Body of pancreas (tissue), 4 donors: Measurements from ENCODE around the gene RNF181.

Experiments used
- POLR2A ChIP-seq, 3 donors: fragments of 450-650 bp; IDR thresholded peaks; one replicate each; pipeline ENCODE4 v1.6.1; 2016; ENCODE audit warnings: antibody characterized with exemption in 3 of 3, mild to moderate bottlenecking in 2 of 3
- TF ChIP-seq, protein P1 (sequence below), 7 experiments: fragments of 450-650 bp in 4 of 7; fragments of 200-600 bp in 3 of 7; sonication (generic) in 3 of 7; IDR thresholded peaks; one replicate each; pipeline ENCODE4 v1.5.1; 2016 to 2019; ENCODE audit warnings: antibody characterized with exemption in 7 of 7

DNA sequence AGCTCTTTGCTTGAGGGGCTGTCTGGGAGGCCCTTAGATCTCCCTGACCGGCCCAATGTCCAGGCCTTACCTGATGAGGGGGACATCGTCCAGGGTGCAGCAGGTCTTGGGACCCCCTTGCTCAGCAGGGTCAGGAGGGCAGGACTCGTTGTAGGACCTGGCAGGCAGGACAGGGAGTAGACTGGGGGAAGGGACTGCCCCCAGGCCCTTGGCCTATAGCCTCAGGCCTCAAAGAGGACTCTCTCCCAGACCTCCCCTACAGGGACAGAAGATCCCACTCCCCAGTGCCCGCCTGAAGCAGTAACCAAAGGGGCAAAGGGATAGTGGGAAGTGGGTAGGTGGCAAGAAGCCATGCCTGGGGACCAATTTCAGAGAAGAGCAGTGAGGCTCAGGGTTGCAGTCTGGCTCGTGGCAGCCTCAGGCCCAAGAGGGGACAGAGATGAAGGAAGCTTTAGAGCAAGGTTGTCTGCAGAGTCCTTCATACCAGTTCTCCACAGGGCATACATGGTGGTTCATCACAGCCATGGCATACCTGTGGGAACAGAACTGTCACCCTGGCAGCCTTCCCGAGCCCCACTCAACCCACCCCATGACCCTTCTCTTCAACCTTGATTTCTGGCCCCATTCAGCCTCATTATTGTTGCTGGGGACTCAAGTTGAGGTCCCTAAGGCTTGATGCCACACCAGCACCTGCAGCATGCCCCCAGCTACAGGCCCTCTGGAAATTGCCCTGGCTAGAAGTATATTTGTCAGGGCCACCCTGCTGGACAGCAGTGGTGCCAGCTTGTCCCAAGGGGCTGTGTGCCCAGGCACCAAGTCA, 5.6 kb downstream of the RNF181 start:
- TF ChIP-seq, protein P1, sequence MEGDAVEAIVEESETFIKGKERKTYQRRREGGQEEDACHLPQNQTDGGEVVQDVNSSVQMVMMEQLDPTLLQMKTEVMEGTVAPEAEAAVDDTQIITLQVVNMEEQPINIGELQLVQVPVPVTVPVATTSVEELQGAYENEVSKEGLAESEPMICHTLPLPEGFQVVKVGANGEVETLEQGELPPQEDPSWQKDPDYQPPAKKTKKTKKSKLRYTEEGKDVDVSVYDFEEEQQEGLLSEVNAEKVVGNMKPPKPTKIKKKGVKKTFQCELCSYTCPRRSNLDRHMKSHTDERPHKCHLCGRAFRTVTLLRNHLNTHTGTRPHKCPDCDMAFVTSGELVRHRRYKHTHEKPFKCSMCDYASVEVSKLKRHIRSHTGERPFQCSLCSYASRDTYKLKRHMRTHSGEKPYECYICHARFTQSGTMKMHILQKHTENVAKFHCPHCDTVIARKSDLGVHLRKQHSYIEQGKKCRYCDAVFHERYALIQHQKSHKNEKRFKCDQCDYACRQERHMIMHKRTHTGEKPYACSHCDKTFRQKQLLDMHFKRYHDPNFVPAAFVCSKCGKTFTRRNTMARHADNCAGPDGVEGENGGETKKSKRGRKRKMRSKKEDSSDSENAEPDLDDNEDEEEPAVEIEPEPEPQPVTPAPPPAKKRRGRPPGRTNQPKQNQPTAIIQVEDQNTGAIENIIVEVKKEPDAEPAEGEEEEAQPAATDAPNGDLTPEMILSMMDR (IDR thresholded peaks at IDR 0.05) = no peak
- no peak for TF ChIP-seq POLR2A (IDR thresholded peaks at IDR 0.05)
